HEK293 (cell line): ENCODE data around the gene GGNBP2.

ENCODE experiments used
- CTCF ChIA-PET: fragments of 350-600 bp; formaldehyde crosslinking; extraction: SDS; loops from one replicate; lab custom pipeline; 2021; ENCODE audit warnings: antibody characterized with exemption; lab: Yijun Ruan, JAX
- POLR2A ChIA-PET: fragments of 300-600 bp; formaldehyde crosslinking; extraction: SDS; loops from one replicate; lab custom pipeline; 2020; ENCODE audit warnings: antibody characterized with exemption, inconsistent platforms; lab: Yijun Ruan, JAX
- H3K27ac ChIP-seq: fragments of 200-500 bp; sonication (Bioruptor generic); 2 replicates; pipeline ENCODE4 v1.5.1; 2014; ENCODE audit warnings: low read depth, low read length, control low read depth, inconsistent platforms; ENCODE audit errors: extremely low read depth
- H3K36me3 ChIP-seq, 2 experiments: fragments of 200-500 bp in 1 of 2; sonication (Bioruptor generic) in 1 of 2; 1 replicate in 1 of 2; 2 replicates in 1 of 2; pipeline ENCODE4 v1.5.1; 2014 to 2017; ENCODE audit warnings: inconsistent platforms in 2 of 2, low read length in 2 of 2; ENCODE audit not compliant: control insufficient read depth in 2 of 2, insufficient read depth in 1 of 2
- H3K4me1 ChIP-seq: fragments of 200-500 bp; sonication (Bioruptor generic); 2 replicates; pipeline ENCODE4 v1.5.1; 2014; ENCODE audit warnings: mild to moderate bottlenecking, low read length, inconsistent platforms; ENCODE audit not compliant: control insufficient read depth, insufficient read depth
- H3K4me3 ChIP-seq: 2 replicates; pipeline ENCODE4 v1.5.1; 2011; ENCODE audit warnings: low read depth, mild to moderate bottlenecking, control low read depth, low read length, moderate library complexity
- H3K9me3 ChIP-seq: fragments of 200-500 bp; sonication (Bioruptor generic); 2 replicates; pipeline ENCODE4 v1.5.1; 2014; ENCODE audit warnings: low read depth, low read length, inconsistent platforms; ENCODE audit not compliant: control insufficient read depth, insufficient read depth
- BCL11A ChIP-seq: fragments of 450-650 bp; formaldehyde crosslinking; IDR thresholded peaks from 2 replicates; pipeline ENCODE4 v1.5.1; 2016; ENCODE audit warnings: low read depth, missing biosample characterization, missing genetic modification characterization
- KLF1 ChIP-seq: fragments of 450-650 bp; formaldehyde crosslinking; IDR thresholded peaks from 2 replicates; pipeline ENCODE4 v1.5.1; 2016; ENCODE audit warnings: missing biosample characterization, missing genetic modification characterization
- MZF1 ChIP-seq: fragments of 450-650 bp; formaldehyde crosslinking; IDR thresholded peaks from 2 replicates; pipeline ENCODE4 v1.5.1; 2017; ENCODE audit warnings: missing biosample characterization, missing genetic modification characterization, borderline replicate concordance
- TRIM28 ChIP-seq: IDR thresholded peaks from 2 replicates; pipeline ENCODE4 v1.6.1; 2011; ENCODE audit warnings: low read length, control low read depth, borderline replicate concordance
- ZBTB11 ChIP-seq: fragments of 450-650 bp; formaldehyde crosslinking; conservative IDR thresholded peaks from 2 replicates; pipeline ENCODE4 v1.5.1; 2016; ENCODE audit warnings: low read depth, missing biosample characterization, missing genetic modification characterization
- ZEB2 ChIP-seq: fragments of 450-650 bp; formaldehyde crosslinking; IDR thresholded peaks from 2 replicates; pipeline ENCODE4 v1.5.1; 2016; ENCODE audit warnings: missing biosample characterization, missing genetic modification characterization
- ZNF10 ChIP-seq: fragments of 450-650 bp; formaldehyde crosslinking; IDR thresholded peaks from 2 replicates; pipeline ENCODE4 v1.5.1; 2017; ENCODE audit warnings: missing biosample characterization, missing genetic modification characterization
- ZNF121 ChIP-seq: fragments of 450-650 bp; formaldehyde crosslinking; IDR thresholded peaks from 2 replicates; pipeline ENCODE4 v1.5.1; 2016; ENCODE audit warnings: missing biosample characterization, missing genetic modification characterization
- ZNF19 ChIP-seq: fragments of 450-650 bp; formaldehyde crosslinking; IDR thresholded peaks from 2 replicates; pipeline ENCODE4; 2016; ENCODE audit warnings: missing biosample characterization, missing genetic modification characterization, low read depth
- ZNF2 ChIP-seq: fragments of 450-650 bp; formaldehyde crosslinking; IDR thresholded peaks from 2 replicates; pipeline ENCODE4 v1.5.1; 2016; ENCODE audit warnings: missing biosample characterization, missing genetic modification characterization
- ZNF23 ChIP-seq: fragments of 450-650 bp; formaldehyde crosslinking; IDR thresholded peaks from 2 replicates; pipeline ENCODE4 v1.5.1; 2016; ENCODE audit warnings: missing biosample characterization, missing genetic modification characterization, borderline replicate concordance
- ZNF274 ChIP-seq, 2 experiments: fragments of 200-500 bp in 1 of 2; fragments of 450-650 bp in 1 of 2; sonication (Bioruptor generic) in 1 of 2; formaldehyde crosslinking in 1 of 2; IDR thresholded peaks; 2 replicates each; pipeline versions ENCODE4 v1.5.1 to v1.6.1; 2014 to 2016; ENCODE audit warnings: borderline replicate concordance in 1 of 2, inconsistent platforms in 1 of 2, low read length in 1 of 2, missing biosample characterization in 1 of 2, missing genetic modification characterization in 1 of 2
- ZNF341 ChIP-seq: fragments of 450-650 bp; formaldehyde crosslinking; IDR thresholded peaks from 2 replicates; pipeline ENCODE4; 2016; ENCODE audit warnings: low read depth, missing biosample characterization, missing genetic modification characterization
- ZNF366 ChIP-seq: fragments of 450-650 bp; formaldehyde crosslinking; conservative IDR thresholded peaks from 2 replicates; pipeline ENCODE4 v1.5.1; 2016; ENCODE audit warnings: missing biosample characterization, missing genetic modification characterization
- ZNF398 ChIP-seq: fragments of 450-650 bp; formaldehyde crosslinking; IDR thresholded peaks from 2 replicates; pipeline ENCODE4 v1.5.1; 2017; ENCODE audit warnings: missing biosample characterization, missing genetic modification characterization
- ZNF549 ChIP-seq: fragments of 450-650 bp; IDR thresholded peaks from 2 replicates; pipeline ENCODE4 v1.5.1; 2018; ENCODE audit warnings: missing biosample characterization, missing genetic modification characterization, mild to moderate bottlenecking, inconsistent platforms, moderate library complexity
- ZNF561 ChIP-seq: fragments of 450-650 bp; IDR thresholded peaks from 2 replicates; pipeline ENCODE4 v1.5.1; 2018; ENCODE audit warnings: missing biosample characterization, missing genetic modification characterization, borderline replicate concordance
- ZNF580 ChIP-seq: fragments of 450-650 bp; formaldehyde crosslinking; IDR thresholded peaks from 2 replicates; pipeline ENCODE4 v1.5.1; 2016; ENCODE audit warnings: missing biosample characterization, missing genetic modification characterization
- ZNF585B ChIP-seq: fragments of 450-650 bp; formaldehyde crosslinking; IDR thresholded peaks from 2 replicates; pipeline ENCODE4 v1.5.1; 2016; ENCODE audit warnings: missing biosample characterization, missing genetic modification characterization
- ZNF596 ChIP-seq: fragments of 450-650 bp; IDR thresholded peaks from 2 replicates; pipeline ENCODE4 v1.5.0; 2018; ENCODE audit warnings: missing biosample characterization, mild to moderate bottlenecking, missing genetic modification characterization, moderate library complexity
- ZNF610 ChIP-seq: fragments of 450-650 bp; formaldehyde crosslinking; IDR thresholded peaks from 2 replicates; pipeline ENCODE4 v1.5.1; 2016; ENCODE audit warnings: missing biosample characterization, missing genetic modification characterization, borderline replicate concordance
- ZNF624 ChIP-seq: fragments of 450-650 bp; formaldehyde crosslinking; IDR thresholded peaks from 2 replicates; pipeline ENCODE4 v1.5.1; 2017; ENCODE audit warnings: missing biosample characterization, missing genetic modification characterization
- ZNF658 ChIP-seq: fragments of 450-650 bp; formaldehyde crosslinking; IDR thresholded peaks from 2 replicates; pipeline ENCODE4; 2016; ENCODE audit warnings: missing biosample characterization, missing genetic modification characterization
- ZNF664 ChIP-seq: fragments of 450-650 bp; formaldehyde crosslinking; IDR thresholded peaks from 2 replicates; pipeline ENCODE4 v1.5.1; 2016; ENCODE audit warnings: missing biosample characterization, missing genetic modification characterization
- ZNF701 ChIP-seq: fragments of 450-650 bp; formaldehyde crosslinking; IDR thresholded peaks from 2 replicates; pipeline ENCODE4 v1.5.1; 2016; ENCODE audit warnings: missing biosample characterization, missing genetic modification characterization
- ZNF704 ChIP-seq: fragments of 450-650 bp; formaldehyde crosslinking; IDR thresholded peaks from 2 replicates; pipeline ENCODE4 v1.5.1; 2016; ENCODE audit warnings: missing biosample characterization, missing genetic modification characterization
- ZNF707 ChIP-seq: fragments of 450-650 bp; formaldehyde crosslinking; IDR thresholded peaks from 2 replicates; pipeline ENCODE4 v1.5.1; 2016; ENCODE audit warnings: missing biosample characterization, missing genetic modification characterization

Gene GGNBP2

GRCh38 chr17:36512641-36513040, 32.1 kb upstream of the GGNBP2 start:
- H3K36me3 ChIP-seq = peaks cover 7 to 97% of the 10 kb centered on the region in 2 experiments
- ChIA-PET POLR2A (interaction anchor here (0.9 kb wide), 1 partner anchor 11 kb away, joined by 4 read pairs; no protein-coding TSS in a partner anchor), CTCF (no interaction called here)
- H3K27ac ChIP-seq = no peak overlapping the region
- no peaks in the 10 kb centered on the region for H3K9me3 ChIP-seq
- H3K4me3 ChIP-seq = no peak overlapping the region
- no peaks in the 10 kb centered on the region for H3K4me1 ChIP-seq
- TF ChIP-seq ZNF561 (tag by site-specific recombination) = no peak
- TF ChIP-seq ZNF585B (tag by site-specific recombination) = no peak
- no peak for TF ChIP-seq ZNF19
- TF ChIP-seq MZF1 (tag by site-specific recombination) = no peak
- no peak for TF ChIP-seq ZNF23 (tag by site-specific recombination)
- TF ChIP-seq ZEB2 (tag by site-specific recombination) = no peak

- no peaks in the 10 kb centered on the region for H3K9me3 ChIP-seq
- TF ChIP-seq ZNF366 (tag by site-specific recombination) (no peak), ZNF596 (tag by site-specific recombination) (no peak), ZNF549 (tag by site-specific recombination) (no peak), ZNF10 (no peak), ZNF701 (tag by site-specific recombination) (no peak), ZNF707 (tag by site-specific recombination) (no peak), ZNF610 (tag by site-specific recombination) (no peak), ZNF121 (tag by site-specific recombination) (no peak), ZNF624 (tag by site-specific recombination) (no peak), ZNF2 (tag by site-specific recombination) (no peak), TRIM28 (no peak), ZNF580 (tag by site-specific recombination) (no peak), ZNF274 (IDR thresholded peaks at IDR 0.05; ENCODE audit: low read length) (no peak), ZNF274 (tag by site-specific recombination; IDR thresholded peaks at IDR 0.05; ENCODE audit: borderline replicate concordance) (no peak), ZNF658 (no peak), ZNF341 (tag by site-specific recombination) (no peak)
- peaks cover 28 to 92% of the 10 kb centered on the region in 2 experiments for H3K36me3 ChIP-seq
- ChIA-PET POLR2A (interaction anchor here (0.9 to 2.5 kb wide), 5 partner anchors 10 to 584 kb away, joined by 3 to 6 read pairs (median 4); partner anchors contain the start of gene RDM1), CTCF (interaction anchor here (0.6 kb wide), 1 partner anchor 20 kb away, joined by 4 read pairs; the partner anchor contains the start of genes MYO19 and PIGW)
- no peak overlapping the region for H3K27ac ChIP-seq
- no peaks in the 10 kb centered on the region for H3K4me1 ChIP-seq
- no peak overlapping the region for H3K4me3 ChIP-seq
These were observed 29.9 kb upstream of the GGNBP2 start for GRCh38 chr17:36514856-36515255.

- CTCF ChIA-PET = interaction anchor here (0.6 to 1.0 kb wide), 3 partner anchors 12 to 87 kb away, joined by 3 read pairs; partner anchors contain the start of genes MYO19 and PIGW
- Histone ChIP-seq H3K9me3 (no peaks in the 10 kb centered on the region), H3K4me3 (no peak overlapping the region), H3K4me1 (no peaks in the 10 kb centered on the region), H3K27ac (no peak overlapping the region), H3K36me3 (peaks cover 35 to 92% of the 10 kb centered on the region in 2 experiments)
- POLR2A ChIA-PET = interaction anchor here (1.0 to 2.5 kb wide), 3 partner anchors 9 to 21 kb away, joined by 4 to 6 read pairs (median 4); no protein-coding TSS in a partner anchor
- TF ChIP-seq ZBTB11 (tag by site-specific recombination) (no peak), ZNF704 (no peak), KLF1 (no peak), ZNF398 (tag by site-specific recombination) (no peak), ZNF2 (tag by site-specific recombination) (no peak), ZNF664 (tag by site-specific recombination) (no peak), ZNF701 (tag by site-specific recombination) (no peak), BCL11A (tag by site-specific recombination) (no peak)
These were observed 28.9 kb upstream of the GGNBP2 start for GRCh38 chr17:36515837-36516236.
